GM21528 (cell line): ENCODE data around the gene TMX2.
A peak's percentile ranks its signal among the peaks of the same experiment; 100 is the strongest.

ENCODE experiments used
- ATAC-seq: cut with Tn5 transposase; IDR thresholded peaks from one replicate; pipeline ENCODE4 v1.9.1; 2021; ENCODE audit warnings: mild to moderate bottlenecking, moderate library complexity; ENCODE audit not compliant: unreplicated experiment, low FRiP score

Gene TMX2

DNA sequence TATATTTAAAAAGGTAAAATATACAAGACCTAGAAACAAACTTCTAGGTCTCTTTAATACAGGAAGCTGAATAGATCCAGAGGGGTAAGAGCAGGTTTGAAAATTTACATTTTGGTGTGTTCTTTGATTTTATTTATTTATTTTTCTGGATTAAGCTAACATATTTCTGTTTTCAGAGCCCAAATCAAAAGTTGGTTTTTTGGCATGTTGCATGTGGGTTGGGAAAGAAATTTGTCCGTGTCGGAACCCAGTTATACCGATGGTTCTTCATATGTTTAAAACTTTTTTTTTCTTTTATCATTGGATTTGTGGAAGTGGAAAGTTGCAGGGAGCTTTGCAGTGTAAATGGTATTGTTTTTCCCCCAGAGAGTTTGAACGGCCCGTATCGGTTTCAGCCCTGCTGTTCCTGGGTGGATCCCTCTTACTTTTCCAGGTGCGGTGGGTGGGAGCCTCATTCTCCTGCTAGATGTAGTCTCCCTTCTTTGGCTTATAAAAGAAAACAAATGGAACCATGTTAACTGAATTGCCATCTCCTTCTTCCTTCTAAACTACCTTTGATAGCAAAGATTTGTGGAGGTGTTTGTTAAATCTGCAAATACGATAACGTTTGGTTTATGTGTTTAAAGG lies 50.0 kb downstream of the TMX2 start:
- ATAC-seq = no peak

- ATAC-seq = no peak
Measured at GRCh38 chr11:57763568-57763967, 51.2 kb downstream of the TMX2 start.

- no peak for ATAC-seq
Measured at GRCh38 chr11:57764021-57764420, 51.6 kb downstream of the TMX2 start.

GRCh38 chr11:57764566-57764965 lies 52.2 kb downstream of the TMX2 start:
- ATAC-seq = no peak

DNA sequence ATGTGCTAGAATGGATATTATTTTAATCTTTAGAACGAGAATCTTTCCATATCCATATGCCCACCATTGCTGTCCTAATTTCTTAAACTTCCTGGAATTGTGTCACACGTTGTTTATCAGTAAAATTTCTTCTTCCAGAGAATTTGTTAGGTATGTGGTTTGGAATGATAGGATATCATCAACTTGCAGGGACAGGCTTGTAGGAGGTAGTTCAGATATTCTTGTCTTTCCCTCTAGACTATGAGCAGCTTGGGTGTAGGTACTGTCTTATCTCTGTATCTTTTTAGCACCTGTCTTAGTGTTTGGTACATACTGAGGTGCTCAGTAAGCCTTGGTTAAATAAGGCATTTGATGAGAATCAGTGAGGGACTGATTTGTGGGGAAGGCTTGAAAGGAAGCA lies 52.6 kb downstream of the TMX2 start:
- ATAC-seq = no peak

DNA sequence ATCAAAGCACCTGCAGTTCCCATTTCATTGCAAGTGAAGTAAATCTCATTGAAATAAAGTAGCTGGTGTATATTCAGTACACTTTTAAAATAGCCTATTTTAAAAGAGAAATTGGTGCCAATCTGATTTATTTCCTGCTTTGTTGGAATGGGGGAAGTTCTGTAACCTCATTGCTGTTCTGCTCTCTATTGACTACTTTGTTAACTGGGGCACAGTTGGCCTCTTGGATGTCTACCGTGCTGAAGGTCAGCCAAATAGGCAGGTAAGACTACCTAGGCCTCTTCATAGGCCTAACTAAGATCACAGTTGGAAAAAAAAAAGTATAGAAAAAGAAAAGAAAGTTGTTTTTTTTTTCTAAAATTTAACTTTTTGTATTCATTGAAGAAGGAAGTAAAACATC lies 58.4 kb downstream of the TMX2 start:
- ATAC-seq = no peak

GRCh38 chr11:57771365-57771764 lies 59.0 kb downstream of the TMX2 start:
- ATAC-seq = no peak

DNA sequence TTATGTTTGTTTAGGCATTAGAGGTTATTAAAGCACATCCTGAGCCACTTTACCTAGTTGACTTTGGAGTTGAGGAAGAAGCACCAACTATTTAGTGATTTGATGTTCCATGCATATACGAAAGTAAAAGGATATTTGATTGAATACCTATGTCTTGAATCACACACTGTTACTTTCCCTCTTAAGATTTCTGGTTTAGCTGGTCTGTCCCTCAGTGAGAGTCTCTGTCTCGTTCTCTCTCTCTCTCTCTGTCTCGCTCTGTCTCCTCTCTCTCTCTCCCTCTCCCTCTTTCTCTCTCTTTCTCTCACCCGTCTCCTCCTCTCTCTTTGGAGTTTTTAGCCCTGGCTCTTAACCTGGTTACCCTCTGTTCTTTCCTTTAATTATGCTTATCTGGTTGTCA lies 60.2 kb downstream of the TMX2 start:
- ATAC-seq = no peak

DNA sequence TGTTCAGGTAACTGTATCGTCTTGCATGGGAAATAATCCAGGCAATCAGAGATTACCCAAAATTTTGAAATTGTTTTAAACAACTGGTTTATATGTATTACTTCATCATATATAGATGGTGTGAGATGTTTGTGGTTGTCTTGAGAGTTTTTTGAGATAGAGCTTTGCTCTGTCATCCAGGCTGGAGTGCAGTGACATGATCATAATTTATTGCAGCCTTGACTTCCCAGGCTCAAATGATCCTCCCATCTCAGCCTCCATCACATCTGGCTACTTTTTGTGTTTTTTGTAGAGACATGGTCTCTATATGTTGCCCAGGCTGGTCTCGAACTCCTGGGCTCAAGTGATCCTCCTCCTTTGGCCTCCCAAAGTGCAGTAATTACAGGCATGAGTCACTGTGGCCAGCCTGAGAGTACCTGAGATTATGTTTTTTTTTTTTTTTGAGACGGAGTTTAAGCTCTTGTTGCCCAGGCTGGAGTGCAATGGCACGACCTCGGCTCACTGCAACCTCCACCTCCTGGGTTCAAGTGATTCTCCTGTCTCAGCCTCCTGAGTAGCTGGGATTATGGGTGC lies 60.7 kb downstream of the TMX2 start:
- ATAC-seq = no peak

- ATAC-seq = no peak
Measured at GRCh38 chr11:57775491-57775890, 63.1 kb downstream of the TMX2 start.

DNA sequence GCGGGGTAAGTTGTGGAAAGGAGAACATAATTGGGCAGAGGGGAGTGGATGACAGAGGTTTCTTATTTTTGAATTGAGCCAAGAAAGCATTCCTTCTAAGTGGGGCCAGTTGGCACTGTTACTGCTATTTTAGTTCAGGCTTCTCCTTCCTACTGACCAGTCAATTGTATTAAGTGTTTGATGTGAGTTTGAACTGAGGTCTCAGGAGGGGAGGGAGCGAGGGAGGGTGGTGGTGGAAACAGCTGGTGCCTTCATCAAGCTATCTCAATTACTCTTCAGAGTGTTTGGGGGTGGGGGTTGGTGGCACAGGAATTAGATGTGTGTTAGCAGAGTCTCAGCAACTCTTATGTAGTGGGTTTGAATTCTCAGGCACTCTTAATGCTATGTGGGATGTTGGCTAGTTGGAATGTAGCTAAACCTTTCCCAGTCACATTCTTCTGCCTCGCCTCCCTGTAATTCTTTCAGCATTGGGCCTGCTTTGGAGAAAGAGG lies 63.7 kb downstream of the TMX2 start:
- no peak for ATAC-seq

- ATAC-seq = no peak
Measured at GRCh38 chr11:57776577-57777210, 64.3 kb downstream of the TMX2 start.

- ATAC-seq = no peak
Measured at GRCh38 chr11:57777969-57778317, 65.5 kb downstream of the TMX2 start.

GRCh38 chr11:57778318-57779037 lies 66.1 kb downstream of the TMX2 start:
- ATAC-seq = no peak

DNA sequence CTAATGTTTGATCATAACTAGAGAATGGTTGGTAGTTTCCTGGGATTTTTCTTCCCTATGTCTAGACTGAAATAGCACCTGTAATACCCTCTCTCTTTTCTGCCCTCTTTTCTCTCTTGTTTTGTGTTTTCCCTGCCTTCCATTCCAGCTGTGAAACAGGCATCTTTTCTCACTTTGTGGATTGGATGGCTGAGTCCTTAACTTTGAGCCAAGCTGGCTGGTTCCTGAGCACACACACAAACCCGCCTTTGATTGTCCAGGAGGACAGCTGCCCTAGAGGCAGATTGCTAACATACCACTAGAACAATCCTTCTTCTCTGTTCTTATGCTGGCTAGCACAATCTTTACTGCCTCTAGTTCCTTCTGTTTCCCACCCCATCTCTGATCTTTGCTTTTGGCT lies 66.9 kb downstream of the TMX2 start:
- ATAC-seq = no peak

GRCh38 chr11:57781529-57781943 lies 69.1 kb downstream of the TMX2 start:
- ATAC-seq = no peak

DNA sequence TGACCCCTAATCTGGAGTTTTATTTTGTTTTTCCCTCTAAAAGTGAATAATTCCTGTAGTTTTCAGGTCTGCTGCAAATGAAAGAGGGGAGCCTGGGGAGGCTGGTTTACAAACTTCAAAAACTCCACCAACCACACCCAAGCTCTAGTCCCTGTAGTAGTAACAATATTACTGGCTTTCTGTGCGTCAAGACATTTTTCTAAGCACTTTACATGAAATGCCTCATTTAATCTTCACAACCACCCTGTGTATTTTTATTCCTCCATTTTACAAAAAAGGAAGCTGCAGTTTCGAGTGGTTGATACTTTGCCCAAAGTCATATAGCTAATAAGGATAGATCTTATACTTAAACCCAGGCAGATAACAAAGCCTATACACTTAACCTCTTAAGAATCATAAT lies 72.7 kb downstream of the TMX2 start:
- ATAC-seq = peak; percentile 59

DNA sequence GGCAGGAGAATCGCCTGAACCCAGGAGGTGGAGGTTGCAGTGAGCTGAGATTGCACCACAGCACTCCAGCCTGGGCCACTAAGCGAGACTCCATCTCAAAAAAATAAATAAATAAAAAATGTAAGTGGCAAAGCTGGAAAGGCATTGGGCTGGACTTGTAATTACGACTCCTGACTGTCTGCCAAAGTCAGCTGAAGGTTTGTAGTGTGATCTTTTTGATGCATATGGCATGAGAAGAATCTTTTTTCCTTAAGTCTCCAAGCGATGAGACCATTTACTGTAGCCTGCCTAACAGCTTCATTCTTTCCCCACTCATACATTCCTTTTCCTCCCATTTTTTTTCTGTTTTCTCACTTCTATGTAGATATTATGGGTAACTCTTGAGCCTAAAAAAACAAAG lies 74.0 kb downstream of the TMX2 start:
- ATAC-seq = no peak

DNA sequence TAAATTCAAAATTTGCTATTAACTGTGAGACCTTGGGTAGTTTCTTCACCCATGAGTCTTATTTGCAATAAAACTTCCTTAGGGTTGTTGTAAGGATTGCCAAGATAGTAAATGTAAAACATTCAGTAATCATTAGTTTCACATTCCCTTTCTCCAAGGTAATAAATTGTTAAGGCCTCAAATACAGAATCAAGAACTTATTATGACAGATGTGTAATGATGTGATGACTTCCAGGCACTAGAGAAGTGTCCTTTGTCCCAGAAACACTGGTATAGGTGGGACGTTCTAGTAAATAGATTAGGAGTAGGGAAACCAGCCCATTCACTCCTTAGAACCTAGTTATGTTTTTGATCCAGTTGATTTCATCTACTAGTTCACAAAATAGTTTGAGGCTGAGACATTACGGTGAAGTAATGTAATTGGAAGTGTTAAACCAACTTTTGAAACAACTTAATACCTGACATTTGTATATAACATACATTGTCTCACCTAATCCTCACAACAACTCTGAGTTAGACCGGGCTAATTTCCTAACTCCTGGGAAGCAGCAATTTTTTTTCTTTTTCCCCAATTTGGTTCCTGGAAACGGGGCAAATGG lies 74.7 kb downstream of the TMX2 start:
- ATAC-seq = no peak

DNA sequence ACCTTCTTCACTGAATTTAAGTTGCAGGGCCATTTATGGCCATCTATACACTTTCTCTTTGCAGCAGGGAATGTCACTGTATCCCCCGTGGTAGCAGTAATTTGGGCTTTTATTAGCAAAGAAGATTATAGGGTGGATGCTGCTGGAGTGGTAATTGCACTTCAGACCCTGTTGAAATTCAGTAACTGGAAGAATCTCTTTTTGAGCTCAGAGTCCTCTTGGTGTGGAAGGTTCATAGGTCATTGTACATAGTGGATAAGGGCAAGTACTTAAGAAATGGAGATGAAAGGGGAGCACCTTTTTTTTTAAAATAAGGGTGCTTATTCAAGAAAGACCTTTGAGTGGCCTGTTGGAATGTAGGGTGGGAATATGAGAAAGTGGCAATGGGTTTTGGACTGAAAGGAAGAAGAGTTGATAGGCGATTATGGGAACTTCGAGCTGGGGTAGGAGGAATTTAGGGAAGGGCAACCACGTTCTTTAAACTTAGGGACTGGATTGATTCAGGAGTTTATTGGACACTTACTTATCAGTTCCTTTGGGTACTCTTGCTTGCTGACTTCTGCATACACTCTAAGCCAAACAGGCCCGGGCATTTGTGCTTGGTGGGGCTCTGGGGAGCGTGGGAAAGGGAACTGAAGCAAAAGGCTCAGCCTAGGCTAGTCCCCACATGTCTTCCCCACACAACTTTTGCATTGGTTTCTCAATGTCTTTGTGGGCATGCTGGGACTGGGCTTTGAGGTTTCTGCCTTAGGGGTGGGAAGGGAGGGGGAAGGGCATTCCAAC lies 75.7 kb downstream of the TMX2 start:
- ATAC-seq = no peak
